ENCODE results near the gene TMEM80. TPM values are rescaled to one million over a fixed set of nuclear protein-coding genes. Genes with fewer than 3 reads are reported as not detected.
A peak's percentile ranks its signal among the peaks of the same experiment; 100 is the strongest.

The TMEM80 gene
- 42.2 and 91.7 TPM in 2 replicates for total RNA-seq (2011; cell fraction: chromatin; rRNA removed; ENCODE audit: low replicate concordance)
- 45.0 and 58.9 TPM in 2 replicates for total RNA-seq (2011; cell fraction: nucleolus; rRNA removed)
- 50.4 and 62.3 TPM in 2 replicates for total RNA-seq (2011; cell fraction: nucleoplasm; rRNA removed)
- total RNA-seq (2014; rRNA removed) (16.9 and 18.4 TPM in 2 replicates), total RNA-seq (2014; rRNA removed; fragmentation: Illumina TruSeq; extraction: Trizol) (9.4 and 11.0 TPM in 2 replicates), total RNA-seq (2015; rRNA removed; fragmentation: Illumina TruSeq; extraction: Trizol) (7.8 and 8.8 TPM in 2 replicates), total RNA-seq (2021) (14.2 and 14.6 TPM in 2 replicates), polyA plus RNA-seq (2011; rRNA removed) (26.3 and 30.1 TPM in 2 replicates), polyA plus RNA-seq (2014; fragmentation: Illumina TruSeq; extraction: Trizol) (12.4 and 14.1 TPM in 2 replicates), polyA plus RNA-seq (2014; fragmentation: Nextera tagmentation; extraction: Ambion mirVana) (1 to 10 TPM; 5.1 to 6.3 TPM), polyA plus RNA-seq (2014; rRNA removed) (25.1 and 38.3 TPM in 2 replicates), polyA minus RNA-seq (2011; rRNA and poly(A)+ RNA removed) (5.0 and 6.4 TPM in 2 replicates), Bru-seq, nascent RNA (percentile 77 among the genes with signal in this experiment), BruChase-seq, experiment 1, labeled RNA remaining after a 2-hour chase (percentile 58 among the genes with signal in this experiment), BruChase-seq, experiment 2, labeled RNA remaining after a 6-hour chase (percentile 55 among the genes with signal in this experiment)
- 30.7 and 33.7 TPM in 2 replicates for polyA plus RNA-seq (2011; cell fraction: cytosol; rRNA removed)
- 51.3 and 73.6 TPM in 2 replicates for polyA plus RNA-seq (2011; cell fraction: nucleus; rRNA removed)
- 22.7 and 27.4 TPM in 2 replicates for polyA plus RNA-seq (2012)
- 4.3 and 4.9 TPM in 2 replicates for polyA minus RNA-seq (2011; cell fraction: cytosol; rRNA and poly(A)+ RNA removed)
- polyA minus RNA-seq (2011; cell fraction: nucleus; rRNA and poly(A)+ RNA removed) = 9.6 and 11.2 TPM in 2 replicates
- long read RNA-seq, experiment 1, partial matches to known transcripts = 3 of 23 reads
- long read RNA-seq, experiment 1, other reads (novel, unspliced or antisense) = 19 of 23 reads
- long read RNA-seq, experiment 2, partial matches to known transcripts = 3 of 8 reads
- long read RNA-seq, experiment 2, other reads (novel, unspliced or antisense) = 5 of 8 reads
- long read RNA-seq, experiment 3, partial matches to known transcripts = 2 of 9 reads
- long read RNA-seq, experiment 3, other reads (novel, unspliced or antisense) = 7 of 9 reads

DNA sequence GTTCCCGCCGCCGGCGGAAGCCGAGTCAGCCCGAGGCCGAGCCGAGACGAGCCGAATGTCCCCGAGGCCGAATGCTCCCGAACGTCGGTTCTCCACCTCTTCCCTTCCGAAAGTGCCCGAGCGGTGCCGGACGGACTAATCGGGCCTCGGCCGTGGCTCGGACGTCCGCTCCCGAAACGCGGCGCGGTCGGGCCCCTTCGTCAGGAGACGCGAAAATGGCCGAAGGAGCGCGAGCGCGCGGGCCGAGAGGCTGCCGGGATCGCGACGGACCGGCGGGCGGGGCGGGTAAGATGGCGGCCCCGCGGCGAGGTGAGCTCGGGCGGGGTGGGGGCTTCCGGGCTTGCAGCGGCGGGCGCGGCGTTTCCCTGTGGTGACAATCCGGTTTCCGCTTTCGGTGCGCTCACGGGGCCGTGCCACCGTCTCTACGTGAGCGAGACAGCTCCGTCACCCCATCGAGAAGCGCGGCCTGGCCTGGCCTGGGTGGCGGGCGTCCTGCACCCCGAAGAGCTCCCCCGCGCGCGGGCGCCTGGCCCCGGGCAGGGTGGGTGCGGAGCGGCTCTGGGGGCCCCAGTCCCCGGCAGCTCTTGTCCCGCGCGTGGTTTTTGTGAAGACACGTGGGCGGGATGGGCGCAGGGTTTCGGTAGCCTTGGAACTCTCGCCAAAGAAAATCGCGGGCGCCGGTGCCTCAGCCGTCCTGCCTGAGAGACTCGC, at the start of gene TMEM80:
TSS of gene TMEM80 (plus strand) at position 279 of the 711 bp plus-strand sequence. CDS start at position 291, 12 bp downstream.
- H2AFZ ChIP-seq (ENCODE audit: low read depth, low read length) = peak within 1 kb of the TSS; percentile 94
- H3K27ac ChIP-seq (ENCODE audit: extremely low read depth, low read depth, low read length) = peak within 1 kb of the TSS; percentile 96
- intact Hi-C loops (cut with micrococcal nuclease) = loop anchor here (2.0 to 10.0 kb wide), 2 partner anchors 27 to 141 kb away; no protein-coding TSS in a partner anchor
- peaks cover 37 to 67% of the 10 kb centered on the region in 2 experiments for H3K4me1 ChIP-seq (replicated peaks in 1 of 2; ENCODE audit: control insufficient read depth in 2 of 2, insufficient read depth in 2 of 2, low read length in 2 of 2)
- ATAC-seq = peak; percentile 88
- under 1% methylated on average over 44 of the region's 101 CpGs for WGBS (ENCODE audit: insufficient coverage, low coverage, missing lambda C conversion rate)
- H3K4me2 ChIP-seq (ENCODE audit: insufficient read depth, low read length) = peak within 1 kb of the TSS; percentile 91
- peaks cover 64% of the 10 kb centered on the region for H3K79me2 ChIP-seq (ENCODE audit: control insufficient read depth, insufficient read depth, low read length)
- no peaks in the 10 kb centered on the region for H3K9me3 ChIP-seq (replicated peaks; ENCODE audit: control insufficient read depth, insufficient read depth, low read depth, low read length)
- peaks cover 9% of the 10 kb centered on the region; the same call in 2 of the 3 replicates for H3K36me3 ChIP-seq (ENCODE audit: control insufficient read depth, insufficient read depth, low read length)
- H3K9ac ChIP-seq (ENCODE audit: insufficient read depth in 1 of 2, low read depth in 2 of 2, low read length in 2 of 2) = peak within 1 kb of the TSS; percentile 92 to 96
- ChIA-PET CTCF (ENCODE audit: low intra/inter-chr PET ratio) (interaction anchor here (1.9 to 2.3 kb wide), 2 partner anchors 27 to 32 kb away, joined by 8 to 10 read pairs; no protein-coding TSS in a partner anchor), POLR2A (interaction anchor here (0.6 to 4.0 kb wide), 18 partner anchors 8 to 160 kb away, joined by 3 to 25 read pairs (median 4); no protein-coding TSS in a partner anchor)
- H4K20me1 ChIP-seq (replicated peaks; ENCODE audit: control insufficient read depth, insufficient read depth, low read length) = peaks cover 6% of the 10 kb centered on the region
- DNase-seq (ENCODE audit: extremely low read depth in 1 of 4, low spot score in 3 of 4) = peak; percentile 69 to 98 (median 82)
- peak within 1 kb of the TSS; percentile 98 for H3K4me3 ChIP-seq
- H3K9me1 ChIP-seq (ENCODE audit: control insufficient read depth, insufficient read depth, low read length) = peaks cover 4% of the 10 kb centered on the region
- in situ Hi-C loops (cut with MboI) = no loop called here
- FAIRE-seq = no peak
- TSS peak; percentile 82 for BruUV-seq (replicated peaks)
- no peaks in the 10 kb centered on the region for H3K27me3 ChIP-seq (ENCODE audit: control insufficient read depth in 2 of 2, insufficient read depth in 2 of 2, low read length in 2 of 2)
- TF ChIP-seq ELF1 (tag; IDR thresholded peaks at IDR 0.05) (no peak), TRIM24 (IDR thresholded peaks at IDR 0.05) (no peak), GABPA (tag; conservative IDR thresholded peaks at IDR 0.05; ENCODE audit: low read depth) (peak; percentile 86), CUX1 (CRISPR knock-in tag; IDR thresholded peaks at IDR 0.05) (no peak), ZFPM2 (CRISPR knock-in tag; IDR thresholded peaks at IDR 0.05) (0 out of 2 replicates have a peak, but pooled peaks have one; percentile 59), HDAC2 (IDR thresholded peaks at IDR 0.05) (no peak), ZBTB8A (IDR thresholded peaks at IDR 0.05; ENCODE audit: partially characterized antibody) (no peak), CXXC5 (CRISPR knock-in tag; IDR thresholded peaks at IDR 0.05) (peak; percentile 73)
- TF ChIP-seq, protein P1, sequence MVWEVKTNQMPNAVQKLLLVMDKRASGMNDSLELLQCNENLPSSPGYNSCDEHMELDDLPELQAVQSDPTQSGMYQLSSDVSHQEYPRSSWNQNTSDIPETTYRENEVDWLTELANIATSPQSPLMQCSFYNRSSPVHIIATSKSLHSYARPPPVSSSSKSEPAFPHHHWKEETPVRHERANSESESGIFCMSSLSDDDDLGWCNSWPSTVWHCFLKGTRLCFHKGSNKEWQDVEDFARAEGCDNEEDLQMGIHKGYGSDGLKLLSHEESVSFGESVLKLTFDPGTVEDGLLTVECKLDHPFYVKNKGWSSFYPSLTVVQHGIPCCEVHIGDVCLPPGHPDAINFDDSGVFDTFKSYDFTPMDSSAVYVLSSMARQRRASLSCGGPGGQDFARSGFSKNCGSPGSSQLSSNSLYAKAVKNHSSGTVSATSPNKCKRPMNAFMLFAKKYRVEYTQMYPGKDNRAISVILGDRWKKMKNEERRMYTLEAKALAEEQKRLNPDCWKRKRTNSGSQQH (CRISPR knock-in tag; IDR thresholded peaks at IDR 0.05) = no peak
